Endothelial cell of umbilical vein (primary cell): Measurements from ENCODE around the gene EML1. TPM values are rescaled to one million over a fixed set of nuclear protein-coding genes. Genes with fewer than 3 reads are reported as not detected.

ENCODE experiments used
- BruUV-seq: library from RNA; stranded (reverse); fragments of 400-500 nt; replicated peaks from 2 replicates; lab custom pipeline; 2021; lab: Mats Ljungman, UMichigan
- CTCF ChIA-PET: fragments of 300-600, 350-600 bp; sonication (Branson Sonifier 250); formaldehyde crosslinking; loops from one replicate; lab custom pipeline; 2021; ENCODE audit warnings: antibody characterized with exemption, inconsistent platforms; lab: Charles Lee
- POLR2A ChIA-PET: fragments of 300-600, 350-600 bp; sonication (Branson Sonifier 250); formaldehyde crosslinking; loops from one replicate; lab custom pipeline; 2021; ENCODE audit warnings: antibody characterized with exemption, inconsistent platforms; lab: Charles Lee
- DNase-seq: peaks from one replicate; pipeline ENCODE4 v3.0.0-alpha.2; 2011; ENCODE audit warnings: low read depth, low spot score
- FAIRE-seq: peaks from 2 replicates; lab custom pipeline; 2011; peaks lifted over from hg19 to GRCh38; lab: Jason Lieb, UNC
- H2AFZ ChIP-seq: 2 replicates; pipeline ENCODE4 v1.6.0; 2012; ENCODE audit warnings: low read depth, low read length, control low read depth, inconsistent platforms
- H3K27ac ChIP-seq: 2 replicates; pipeline ENCODE4 v1.5.1; 2011; ENCODE audit warnings: low read depth, mild to moderate bottlenecking, control low read depth, low read length, moderate library complexity; ENCODE audit not compliant: insufficient read depth
- H3K27me3 ChIP-seq, 2 experiments: 2 replicates each; pipeline versions ENCODE4 v1.6.0 to v1.6.1; 2011; ENCODE audit warnings: low read length in 2 of 2, mixed read lengths in 1 of 2; ENCODE audit not compliant: control insufficient read depth in 2 of 2, insufficient read depth in 2 of 2
- H3K36me3 ChIP-seq, 2 experiments: 2 replicates in 1 of 2; 3 replicates in 1 of 2; pipeline ENCODE4 v1.5.1; 2011; ENCODE audit warnings: low read length in 2 of 2, mild to moderate bottlenecking in 1 of 2, moderate library complexity in 1 of 2; ENCODE audit not compliant: control insufficient read depth in 2 of 2, insufficient read depth in 2 of 2; ENCODE audit errors: extremely low read depth in 1 of 2
- H3K4me1 ChIP-seq: 3 replicates; pipeline ENCODE4 v1.5.1; 2011; ENCODE audit warnings: mild to moderate bottlenecking, low read length; ENCODE audit not compliant: control insufficient read depth, insufficient read depth; ENCODE audit errors: extremely low read depth
- H3K4me2 ChIP-seq: 2 replicates; pipeline ENCODE4 v1.6.1; 2011; ENCODE audit warnings: low read length, control low read depth, mixed read lengths; ENCODE audit not compliant: insufficient read depth
- H3K4me3 ChIP-seq, 3 experiments: fragments of 200-600 bp in 1 of 3; sonication (generic), shearing (Covaris generic) in 1 of 3; replicated peaks in 1 of 3; 2 replicates each; pipeline ENCODE4 v1.5.1; 2011 to 2016; ENCODE audit warnings: control low read depth in 3 of 3, low read length in 3 of 3, mild to moderate bottlenecking in 2 of 3, inconsistent platforms in 1 of 3, low read depth in 1 of 3, moderate library complexity in 1 of 3; ENCODE audit not compliant: insufficient read depth in 1 of 3
- H3K79me2 ChIP-seq: 2 replicates; pipeline ENCODE4 v1.6.0; 2012; ENCODE audit warnings: low read length, inconsistent platforms; ENCODE audit not compliant: control insufficient read depth, insufficient read depth
- H3K9ac ChIP-seq: replicated peaks from 2 replicates; pipeline ENCODE3; 2011; ENCODE audit warnings: low read length, control low read depth; ENCODE audit not compliant: insufficient read depth; ENCODE audit errors: extremely low read depth
- H3K9me1 ChIP-seq: replicated peaks from 3 replicates; pipeline ENCODE4 v1.6.0; 2011; ENCODE audit warnings: mild to moderate bottlenecking, low read length; ENCODE audit not compliant: control insufficient read depth, insufficient read depth; ENCODE audit errors: extremely low read depth
- H3K9me3 ChIP-seq: replicated peaks from 2 replicates; pipeline ENCODE4 v1.5.1; 2012; ENCODE audit warnings: low read length, inconsistent platforms; ENCODE audit not compliant: control insufficient read depth, insufficient read depth
- H4K20me1 ChIP-seq: replicated peaks from 2 replicates; pipeline ENCODE3; 2011; ENCODE audit warnings: mild to moderate bottlenecking, low read length; ENCODE audit not compliant: control insufficient read depth, insufficient read depth; ENCODE audit errors: extremely low read depth
- EZH2 ChIP-seq: IDR thresholded peaks from 2 replicates; pipeline ENCODE4 v1.6.1; 2012; ENCODE audit warnings: borderline replicate concordance, low read depth, mild to moderate bottlenecking, moderate library complexity, low read length, inconsistent platforms; ENCODE audit not compliant: severe bottlenecking
- FOS ChIP-seq: IDR thresholded peaks from 2 replicates; pipeline ENCODE4 v1.6.1; 2011; ENCODE audit warnings: mild to moderate bottlenecking, low read length, moderate library complexity, borderline replicate concordance; ENCODE audit not compliant: insufficient read depth
- GATA2 ChIP-seq: IDR thresholded peaks from 2 replicates; pipeline ENCODE4 v1.7.0; 2011; ENCODE audit warnings: low read depth, mild to moderate bottlenecking, moderate library complexity, mixed read lengths, low read length; ENCODE audit not compliant: insufficient read length, insufficient read depth
- JUN ChIP-seq: IDR thresholded peaks from 2 replicates; pipeline ENCODE4 v1.6.1; 2011; ENCODE audit warnings: borderline replicate concordance, low read depth; ENCODE audit not compliant: insufficient read length, insufficient read depth
- MYC ChIP-seq: IDR thresholded peaks from one replicate; pipeline ENCODE4 v1.6.1; 2011; ENCODE audit warnings: mild to moderate bottlenecking, low read depth, low read length
- dilution Hi-C: fragments of 300-500 bp; cut with MboI; formaldehyde crosslinking; loops from one replicate; pipeline ENCODE4 v1.15.0; 2019; ENCODE audit warnings: low sequenced_read_pairs; ENCODE audit not compliant: extremely low pct_ligation_motif_present
- intact Hi-C: fragments of 100-400 bp; cut with micrococcal nuclease; formaldehyde crosslinking; loops from one replicate; pipeline ENCODE4 v1.10.0; 2022
- polyA plus RNA-seq, 4 experiments: library from polyadenylated mRNA; depleted of rRNA in 3 of 4; stranded (reverse) in 3 of 4; unstranded in 1 of 4; fragments of >200 nt; gene quantifications; 2 replicates each; pipeline versions ENCODE4 v1.2.1 to v1.2.3, GENCODE V29; 2011 to 2012; ENCODE audit warnings: missing spikeins in 1 of 4
- total RNA-seq: library from RNA; stranded (reverse); gene quantifications from 2 replicates; pipeline ENCODE4 v1.2.3, GENCODE V29; 2021
- TF ChIP-seq, protein P1 (sequence below), 2 donors: IDR thresholded peaks; 1 replicate in 1 of 2; 2 replicates in 1 of 2; pipeline ENCODE4 v1.5.1; 2011; ENCODE audit warnings: low read length in 2 of 2, mild to moderate bottlenecking in 2 of 2, moderate library complexity in 2 of 2, control low read depth in 1 of 2, inconsistent platforms in 1 of 2, low read depth in 1 of 2; ENCODE audit not compliant: insufficient read depth in 1 of 2; ENCODE audit errors: extremely low read depth in 1 of 2

EML1 gene
- total and polyA plus RNA-seq, 2 donors (not counting 3 experiments of a cell fraction or from before 2014, with no cell fraction given), result 22.9 to 33.0 TPM

DNA sequence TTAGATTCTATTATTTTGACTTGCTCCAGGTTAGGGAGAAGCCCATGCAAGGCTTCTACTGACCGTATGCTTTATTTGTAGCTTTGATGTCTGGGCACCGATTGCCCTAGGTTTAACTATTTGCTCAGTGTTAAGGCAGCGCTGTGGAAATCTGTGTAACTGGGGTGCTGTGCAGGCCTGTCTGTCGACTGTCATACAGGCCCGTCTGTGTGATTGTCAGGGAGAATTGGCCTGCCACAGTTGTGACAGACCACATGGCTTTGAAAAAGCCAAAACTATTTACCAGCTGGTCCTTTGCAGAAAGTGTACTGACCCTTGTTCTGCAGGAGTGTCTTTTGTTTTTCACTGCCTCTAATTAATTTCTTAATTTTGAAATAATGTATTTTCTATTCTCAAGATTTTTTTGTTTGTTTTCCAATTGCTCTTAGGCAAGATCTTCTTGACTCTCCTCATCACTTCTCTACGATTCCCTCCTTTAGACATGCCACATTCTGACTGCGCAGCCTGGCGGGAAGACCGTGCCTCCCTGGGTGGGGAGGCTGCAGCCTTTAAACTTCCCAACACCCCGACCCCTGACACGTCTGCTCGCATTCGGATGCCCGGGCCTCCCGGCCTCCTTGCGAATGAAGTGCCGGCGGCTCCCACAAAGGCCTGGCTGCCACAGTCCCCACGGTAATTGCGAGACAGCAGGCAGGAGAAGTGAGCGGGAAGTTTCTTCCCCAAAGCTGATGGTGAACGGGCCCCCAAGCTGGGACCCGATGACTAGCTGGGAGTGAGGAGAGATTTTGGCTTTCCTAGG is 173.0 kb downstream of the EML1 start:
- Histone ChIP-seq H4K20me1 (no peaks in the 10 kb centered on the region), H3K4me2 (no peak overlapping the region), H3K9ac (no peak overlapping the region), H3K9me3 (no peaks in the 10 kb centered on the region), H2AFZ (no peak overlapping the region), H3K27ac (no peak overlapping the region), H3K27me3 (peaks cover 10 to 12% of the 10 kb centered on the region in 2 experiments), H3K79me2 (no peaks in the 10 kb centered on the region), H3K4me1 (no peaks in the 10 kb centered on the region), H3K4me3 (no peak overlapping the region), H3K36me3 (no peaks in the 10 kb centered on the region), H3K9me1 (no peaks in the 10 kb centered on the region)
- no peak for DNase-seq
- no TSS peak for BruUV-seq
- dilution Hi-C loops, result no loop called here
- ChIA-PET POLR2A (no interaction called here), CTCF (interaction anchor here (1.2 to 2.1 kb wide), 3 partner anchors 12 to 67 kb away, joined by 3 to 7 read pairs (median 4); no protein-coding TSS in a partner anchor)
- TF ChIP-seq, protein P1, sequence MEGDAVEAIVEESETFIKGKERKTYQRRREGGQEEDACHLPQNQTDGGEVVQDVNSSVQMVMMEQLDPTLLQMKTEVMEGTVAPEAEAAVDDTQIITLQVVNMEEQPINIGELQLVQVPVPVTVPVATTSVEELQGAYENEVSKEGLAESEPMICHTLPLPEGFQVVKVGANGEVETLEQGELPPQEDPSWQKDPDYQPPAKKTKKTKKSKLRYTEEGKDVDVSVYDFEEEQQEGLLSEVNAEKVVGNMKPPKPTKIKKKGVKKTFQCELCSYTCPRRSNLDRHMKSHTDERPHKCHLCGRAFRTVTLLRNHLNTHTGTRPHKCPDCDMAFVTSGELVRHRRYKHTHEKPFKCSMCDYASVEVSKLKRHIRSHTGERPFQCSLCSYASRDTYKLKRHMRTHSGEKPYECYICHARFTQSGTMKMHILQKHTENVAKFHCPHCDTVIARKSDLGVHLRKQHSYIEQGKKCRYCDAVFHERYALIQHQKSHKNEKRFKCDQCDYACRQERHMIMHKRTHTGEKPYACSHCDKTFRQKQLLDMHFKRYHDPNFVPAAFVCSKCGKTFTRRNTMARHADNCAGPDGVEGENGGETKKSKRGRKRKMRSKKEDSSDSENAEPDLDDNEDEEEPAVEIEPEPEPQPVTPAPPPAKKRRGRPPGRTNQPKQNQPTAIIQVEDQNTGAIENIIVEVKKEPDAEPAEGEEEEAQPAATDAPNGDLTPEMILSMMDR (IDR thresholded peaks at IDR 0.05; ENCODE audit: extremely low read depth in 1 of 2, insufficient read depth in 1 of 2, low read depth in 1 of 2, low read length in 2 of 2), result no peak
- TF ChIP-seq MYC (no peak), EZH2 (no peak), FOS (no peak), JUN (no peak), GATA2 (no peak)
- FAIRE-seq, result no peak
- intact Hi-C loops, result no loop called here
